ENCODE data around the gene RANGAP1.

The RANGAP1 gene

DNA sequence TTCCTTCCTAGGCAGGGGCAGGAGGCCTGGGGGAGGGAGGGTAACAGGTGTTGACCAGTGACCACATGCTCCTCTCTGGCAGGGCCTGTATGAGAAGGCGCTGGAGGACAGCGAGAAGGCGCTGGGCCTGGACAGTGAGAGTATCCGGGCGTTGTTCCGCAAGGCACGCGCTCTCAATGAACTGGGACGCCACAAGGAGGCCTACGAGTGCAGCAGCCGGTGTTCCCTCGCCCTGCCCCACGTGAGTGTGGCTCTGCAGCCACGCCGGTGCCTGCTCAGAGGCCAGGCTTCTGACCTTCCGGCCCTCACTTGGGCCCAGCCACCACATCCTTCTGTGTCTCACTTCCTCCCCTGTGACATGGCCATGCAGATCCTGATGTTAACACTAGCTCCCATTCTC is 41.1 kb upstream of the RANGAP1 start:
- TF ChIP-seq, protein P1, sequence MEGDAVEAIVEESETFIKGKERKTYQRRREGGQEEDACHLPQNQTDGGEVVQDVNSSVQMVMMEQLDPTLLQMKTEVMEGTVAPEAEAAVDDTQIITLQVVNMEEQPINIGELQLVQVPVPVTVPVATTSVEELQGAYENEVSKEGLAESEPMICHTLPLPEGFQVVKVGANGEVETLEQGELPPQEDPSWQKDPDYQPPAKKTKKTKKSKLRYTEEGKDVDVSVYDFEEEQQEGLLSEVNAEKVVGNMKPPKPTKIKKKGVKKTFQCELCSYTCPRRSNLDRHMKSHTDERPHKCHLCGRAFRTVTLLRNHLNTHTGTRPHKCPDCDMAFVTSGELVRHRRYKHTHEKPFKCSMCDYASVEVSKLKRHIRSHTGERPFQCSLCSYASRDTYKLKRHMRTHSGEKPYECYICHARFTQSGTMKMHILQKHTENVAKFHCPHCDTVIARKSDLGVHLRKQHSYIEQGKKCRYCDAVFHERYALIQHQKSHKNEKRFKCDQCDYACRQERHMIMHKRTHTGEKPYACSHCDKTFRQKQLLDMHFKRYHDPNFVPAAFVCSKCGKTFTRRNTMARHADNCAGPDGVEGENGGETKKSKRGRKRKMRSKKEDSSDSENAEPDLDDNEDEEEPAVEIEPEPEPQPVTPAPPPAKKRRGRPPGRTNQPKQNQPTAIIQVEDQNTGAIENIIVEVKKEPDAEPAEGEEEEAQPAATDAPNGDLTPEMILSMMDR (IDR thresholded peaks at IDR 0.05; ENCODE audit: low read depth, low read length, missing control alignments), result no peak
- DNase-seq (ENCODE audit: extremely low read depth, low read depth), result no peak
- H3K4me3 ChIP-seq (replicated peaks; ENCODE audit: low read depth, low read length), result no peak overlapping the region

DNA sequence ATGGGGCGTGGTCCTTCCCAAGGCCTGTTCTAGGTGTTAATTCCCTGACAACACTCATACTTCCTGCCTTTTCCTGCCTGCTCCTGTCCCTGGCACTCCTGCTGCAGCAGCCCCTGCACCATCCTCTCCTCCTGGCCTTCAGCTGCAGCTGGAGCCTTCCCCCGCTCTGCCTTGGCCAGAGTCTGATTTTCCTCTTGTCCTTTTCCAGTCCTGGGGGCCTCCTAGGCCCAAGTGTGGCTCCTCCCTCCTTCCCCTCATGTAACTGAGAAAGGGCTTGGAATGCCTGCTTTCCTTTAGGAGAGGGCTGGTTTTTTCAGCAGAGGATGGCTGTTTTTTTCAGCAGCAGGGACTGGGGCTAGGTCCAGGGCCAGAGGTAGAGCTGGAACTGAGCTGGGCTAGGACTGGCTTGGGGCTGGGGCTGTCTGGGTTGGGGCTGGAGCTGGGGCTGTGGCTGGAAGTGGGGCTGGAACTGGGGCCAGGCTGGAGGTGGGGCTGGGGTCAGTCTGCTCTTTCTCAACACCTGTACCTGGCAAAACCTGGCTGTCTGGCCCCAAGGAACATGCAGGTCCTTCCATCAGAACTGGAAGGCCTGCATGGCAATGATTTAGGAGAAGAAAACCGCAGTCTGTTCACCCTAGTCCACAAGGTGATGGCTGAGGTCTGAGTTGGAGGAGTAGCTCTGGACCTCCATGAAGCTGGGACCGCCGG is 39.0 kb upstream of the RANGAP1 start:
- no peak for DNase-seq (ENCODE audit: extremely low read depth, low read depth)
- TF ChIP-seq, protein P1 (IDR thresholded peaks at IDR 0.05; ENCODE audit: low read depth, low read length, missing control alignments), result no peak
- no peak overlapping the region for H3K4me3 ChIP-seq (replicated peaks; ENCODE audit: low read depth, low read length)

DNA sequence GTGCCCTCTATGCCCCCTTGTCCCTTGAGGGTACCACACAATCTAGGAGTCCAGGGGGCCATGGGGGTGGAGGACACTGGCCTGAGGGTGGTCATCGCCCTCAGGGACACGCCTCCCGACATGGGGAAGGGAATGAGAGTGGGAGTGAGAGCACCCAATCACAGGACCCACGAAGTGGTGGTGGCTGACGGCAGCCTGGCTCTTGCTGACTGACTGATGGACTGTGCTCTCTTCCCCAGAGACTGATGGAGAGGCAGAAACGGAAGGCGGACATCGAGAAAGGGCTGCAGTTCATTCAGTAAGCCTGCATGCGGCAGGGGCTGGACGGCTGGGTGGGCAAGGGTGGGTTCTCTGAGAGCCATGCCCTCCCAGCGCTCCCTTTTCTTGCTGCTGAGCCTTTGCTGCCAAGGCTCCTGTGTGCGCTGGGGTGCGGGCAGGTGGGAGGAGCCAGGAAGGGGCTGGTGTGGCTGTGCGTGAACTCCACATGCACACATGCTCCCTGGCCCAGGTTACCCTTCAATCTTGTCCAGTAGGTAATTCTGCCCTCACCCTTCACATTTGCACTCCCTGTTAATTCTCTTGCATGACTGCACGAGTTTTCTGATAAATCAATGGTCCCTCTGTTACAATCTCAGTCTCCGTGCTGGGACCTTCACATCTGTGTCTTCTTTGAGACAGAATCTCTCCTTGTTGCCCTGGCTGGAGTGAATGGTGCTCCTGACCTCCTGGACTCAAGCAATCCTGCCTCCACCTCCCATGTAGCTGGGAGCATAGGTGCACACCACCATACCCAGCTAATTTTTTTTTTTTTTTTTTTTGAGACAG is 34.6 kb upstream of the RANGAP1 start:
- DNase-seq (ENCODE audit: extremely low read depth, low read depth), result no peak
- H3K4me3 ChIP-seq (replicated peaks; ENCODE audit: low read depth, low read length), result no peak overlapping the region
- TF ChIP-seq, protein P1 (IDR thresholded peaks at IDR 0.05; ENCODE audit: low read depth, low read length, missing control alignments), result no peak

DNA sequence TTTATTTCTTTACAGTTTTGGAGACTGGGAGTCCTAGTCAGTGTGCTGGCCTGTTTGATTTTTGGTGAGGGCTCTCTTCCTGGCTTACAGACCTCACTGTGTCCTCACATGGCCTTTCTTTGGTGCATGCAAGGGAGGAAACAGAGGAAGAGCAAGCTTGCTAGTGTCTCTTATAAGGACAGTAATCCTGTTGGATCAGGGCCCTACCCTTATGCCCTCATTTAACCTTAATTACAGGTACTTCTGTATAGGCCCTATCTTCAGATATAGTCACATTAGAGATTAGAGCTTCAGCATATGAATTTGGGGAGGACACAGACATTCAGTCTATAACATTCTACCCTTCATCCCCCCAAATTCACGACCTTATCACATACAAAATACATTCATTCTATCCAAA is 29.6 kb upstream of the RANGAP1 start:
- no peak overlapping the region for H3K4me3 ChIP-seq (replicated peaks; ENCODE audit: low read depth, low read length)
- DNase-seq (ENCODE audit: extremely low read depth, low read depth), result no peak
- TF ChIP-seq, protein P1 (IDR thresholded peaks at IDR 0.05; ENCODE audit: low read depth, low read length, missing control alignments), result no peak

DNA sequence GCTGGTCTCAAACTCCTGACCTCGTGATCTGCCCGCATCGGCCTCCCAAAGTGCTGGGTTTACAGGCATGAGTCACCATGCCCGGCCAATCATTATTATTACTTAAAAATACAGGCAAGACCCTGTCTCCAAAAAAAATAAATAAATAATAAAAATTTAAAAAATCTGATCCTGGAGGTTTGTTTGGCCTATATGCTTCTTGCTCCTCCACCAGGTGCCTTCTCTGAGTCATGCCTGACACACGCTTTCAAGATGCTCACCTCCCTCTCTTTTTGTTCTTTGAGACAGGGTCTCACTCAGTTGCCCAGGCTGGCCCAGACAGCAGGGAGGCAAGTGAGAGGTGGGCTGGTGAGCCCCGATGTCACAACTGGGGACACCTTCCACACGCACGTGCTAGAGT is 28.8 kb upstream of the RANGAP1 start:
- TF ChIP-seq, protein P1 (IDR thresholded peaks at IDR 0.05; ENCODE audit: low read depth, low read length, missing control alignments), result no peak
- DNase-seq (ENCODE audit: extremely low read depth, low read depth), result no peak
- no peak overlapping the region for H3K4me3 ChIP-seq (replicated peaks; ENCODE audit: low read depth, low read length)

DNA sequence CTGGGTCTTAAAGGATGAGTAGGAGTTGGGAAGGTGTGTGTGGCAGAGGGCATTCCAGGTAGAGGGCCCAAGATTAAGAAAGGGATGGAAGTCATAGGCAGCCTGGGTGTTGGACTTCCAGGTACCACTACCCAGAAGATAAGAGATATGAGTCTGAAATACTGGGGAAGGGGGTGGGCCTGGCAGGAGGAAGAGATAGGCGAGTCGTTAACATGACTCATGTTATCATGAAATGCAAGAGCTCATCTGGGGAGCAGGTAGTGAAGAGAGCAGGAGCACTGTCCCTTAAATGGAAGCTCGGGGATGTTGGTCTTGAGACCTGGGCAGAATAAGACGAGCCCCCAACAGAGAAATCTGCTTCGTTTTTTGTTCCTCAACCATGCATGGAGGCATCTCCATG is 25.5 kb upstream of the RANGAP1 start:
- no peak overlapping the region for H3K4me3 ChIP-seq (replicated peaks; ENCODE audit: low read depth, low read length)
- DNase-seq (ENCODE audit: extremely low read depth, low read depth), result no peak

More for the DNA sequence above, 25.5 kb upstream of the RANGAP1 start:
- TF ChIP-seq, protein P1 (IDR thresholded peaks at IDR 0.05; ENCODE audit: low read depth, low read length, missing control alignments), result no peak
